ENCODE results near the gene DYNC1H1. TPM values are rescaled to one million over a fixed set of nuclear protein-coding genes. Genes with fewer than 3 reads are reported as not detected.

Gene DYNC1H1
- total and polyA plus RNA-seq, 2 donors (not counting 1 experiment from before 2014, with no cell fraction given), result 73.2 to 257 TPM

- intact Hi-C loops (cut with micrococcal nuclease), result no loop called here
- no peaks in the 10 kb centered on the region for H4K20me1 ChIP-seq (ENCODE audit: control insufficient read depth, insufficient read depth, low read length, poor library complexity, severe bottlenecking)
- H3K4me1 ChIP-seq (ENCODE audit: control insufficient read depth in 2 of 2, insufficient read depth in 2 of 2, low read length in 2 of 2), result no peaks in the 10 kb centered on the region
- H3K27ac Mint-ChIP-seq, result no peak overlapping the region
- H3K9me3 ChIP-seq (ENCODE audit: control extremely low read depth in 1 of 3, control insufficient read depth in 2 of 3, insufficient read depth in 1 of 3, low read length in 2 of 3), result no peaks in the 10 kb centered on the region
- H3K27me3 ChIP-seq (replicated peaks in 1 of 4; ENCODE audit: control extremely low read depth in 1 of 4, control insufficient read depth in 3 of 4, insufficient read depth in 4 of 4, low read length in 3 of 4), result no peaks in the 10 kb centered on the region
- no peaks in the 10 kb centered on the region for H3K27me3 Mint-ChIP-seq
- H3K27ac ChIP-seq (ENCODE audit: low read length in 2 of 2), result no peak overlapping the region
- no peak overlapping the region for H3K4me2 ChIP-seq (replicated peaks; ENCODE audit: low read depth, low read length, poor library complexity, severe bottlenecking)
- no peak overlapping the region for H3K4me3 Mint-ChIP-seq
- H3K36me3 ChIP-seq (replicated peaks in 1 of 2; ENCODE audit: control extremely low read depth in 1 of 2, control insufficient read depth in 1 of 2, extremely low read depth in 1 of 2, insufficient read depth in 2 of 2, low read length in 1 of 2), result peaks cover 0 to 69% of the 10 kb centered on the region in 2 experiments
- TF ChIP-seq CTCF (IDR thresholded peaks at IDR 0.05) (no peak), EZH2 (IDR thresholded peaks at IDR 0.05; ENCODE audit: borderline replicate concordance, insufficient read depth, low read depth, low read length, poor library complexity, severe bottlenecking) (no peak)
- no peak overlapping the region for H2AFZ ChIP-seq (ENCODE audit: insufficient read depth, low read depth, low read length, poor library complexity, severe bottlenecking)
- DNase-seq, result no peak
- H3K4me3 ChIP-seq (ENCODE audit: control extremely low read depth in 1 of 5, extremely low read depth in 1 of 5, insufficient read depth in 1 of 5, low read depth in 2 of 5, low read length in 4 of 5), result no peak overlapping the region
- POLR2A ChIA-PET, result no interaction called here
- no peak overlapping the region for H3K9ac ChIP-seq (ENCODE audit: low read length)
- 74% methylated on average over 12 of the region's 13 CpGs for WGBS (ENCODE audit: insufficient coverage)
- ATAC-seq (ENCODE audit: low read depth), result no peak
- CTCF ChIA-PET, result interaction anchor here (1.2 kb wide), 1 partner anchor 34 kb away, joined by 3 read pairs; no protein-coding TSS in a partner anchor
- no peaks in the 10 kb centered on the region for H3K4me1 Mint-ChIP-seq
- H3K79me2 ChIP-seq (ENCODE audit: control insufficient read depth, insufficient read depth, low read length), result no peaks in the 10 kb centered on the region
- H3K9me3 Mint-ChIP-seq (ENCODE audit: insufficient read depth), result no peaks in the 10 kb centered on the region
Observed at GRCh38 chr14:102020058-102020971, 55.9 kb downstream of the DYNC1H1 start.

GRCh38 chr14:102026934-102027333, 62.6 kb downstream of the DYNC1H1 start:
- Mint-ChIP-seq H3K27ac (no peak overlapping the region), H3K27me3 (no peaks in the 10 kb centered on the region), H3K4me1 (no peaks in the 10 kb centered on the region), H3K4me3 (no peak overlapping the region), H3K9me3 (ENCODE audit: insufficient read depth) (no peaks in the 10 kb centered on the region)
- intact Hi-C loops (cut with micrococcal nuclease), result no loop called here
- Histone ChIP-seq H3K4me2 (replicated peaks; ENCODE audit: low read depth, low read length, poor library complexity, severe bottlenecking) (no peak overlapping the region), H3K4me3 (ENCODE audit: control extremely low read depth in 1 of 5, extremely low read depth in 1 of 5, insufficient read depth in 1 of 5, low read depth in 2 of 5, low read length in 4 of 5) (no peak overlapping the region), H3K4me1 (ENCODE audit: control insufficient read depth in 2 of 2, insufficient read depth in 2 of 2, low read length in 2 of 2) (no peaks in the 10 kb centered on the region), H3K9me3 (ENCODE audit: control extremely low read depth in 1 of 3, control insufficient read depth in 2 of 3, insufficient read depth in 1 of 3, low read length in 2 of 3) (no peaks in the 10 kb centered on the region), H2AFZ (ENCODE audit: insufficient read depth, low read depth, low read length, poor library complexity, severe bottlenecking) (no peak overlapping the region), H3K27ac (ENCODE audit: low read length in 2 of 2) (no peak overlapping the region), H3K79me2 (ENCODE audit: control insufficient read depth, insufficient read depth, low read length) (no peaks in the 10 kb centered on the region), H4K20me1 (ENCODE audit: control insufficient read depth, insufficient read depth, low read length, poor library complexity, severe bottlenecking) (no peaks in the 10 kb centered on the region), H3K36me3 (replicated peaks in 1 of 2; ENCODE audit: control extremely low read depth in 1 of 2, control insufficient read depth in 1 of 2, extremely low read depth in 1 of 2, insufficient read depth in 2 of 2, low read length in 1 of 2) (peaks cover 0 to 75% of the 10 kb centered on the region in 2 experiments), H3K27me3 (replicated peaks in 1 of 4; ENCODE audit: control extremely low read depth in 1 of 4, control insufficient read depth in 3 of 4, insufficient read depth in 4 of 4, low read length in 3 of 4) (no peaks in the 10 kb centered on the region), H3K9ac (ENCODE audit: low read length) (no peak overlapping the region)
- no peak for ATAC-seq (ENCODE audit: low read depth)
- DNase-seq, result no peak
- CTCF ChIA-PET, result no interaction called here
- TF ChIP-seq EZH2 (IDR thresholded peaks at IDR 0.05; ENCODE audit: borderline replicate concordance, insufficient read depth, low read depth, low read length, poor library complexity, severe bottlenecking) (no peak), CTCF (IDR thresholded peaks at IDR 0.05) (no peak)
- 97% methylated on average over 8 of the region's 9 CpGs for WGBS (ENCODE audit: insufficient coverage)
- POLR2A ChIA-PET, result no interaction called here
